Measurements from ENCODE around the gene BIRC7.

BIRC7 gene

GRCh38 chr20:63226042-63226943 lies 9.4 kb upstream of the BIRC7 start:
- DNase-seq: no peak

GRCh38 chr20:63227260-63227659 lies 8.4 kb upstream of the BIRC7 start:
- no peak for DNase-seq

- no peak for DNase-seq
These were observed 6.9 kb upstream of the BIRC7 start for GRCh38 chr20:63228806-63229205.

- DNase-seq: no peak
These were observed 4.9 kb upstream of the BIRC7 start for GRCh38 chr20:63230800-63231268.

GRCh38 chr20:63232235-63233060 lies 3.3 kb upstream of the BIRC7 start:
- DNase-seq: no peak

- no peak for DNase-seq
These were observed 2.7 kb upstream of the BIRC7 start for GRCh38 chr20:63233061-63233344.

- DNase-seq: no peak
These were observed 1.8 kb upstream of the BIRC7 start for GRCh38 chr20:63233924-63234323.

- DNase-seq: peak in 1 of 2 experiments; percentile 29
These were observed 859 bp upstream of the BIRC7 start for GRCh38 chr20:63234693-63235398.

GRCh38 chr20:63236116-63236837 lies 572 bp downstream of the BIRC7 start:
- DNase-seq: no peak

- no peak for DNase-seq
These were observed 2.3 kb downstream of the BIRC7 start for GRCh38 chr20:63238031-63238430.

GRCh38 chr20:63238514-63239125 lies 2.9 kb downstream of the BIRC7 start:
- DNase-seq: no peak

GRCh38 chr20:63239431-63239830 lies 3.7 kb downstream of the BIRC7 start:
- no peak for DNase-seq

- DNase-seq: no peak
These were observed 4.3 kb downstream of the BIRC7 start for GRCh38 chr20:63240004-63240403.

- DNase-seq: no peak
These were observed 5.6 kb downstream of the BIRC7 start for GRCh38 chr20:63241272-63241671.

GRCh38 chr20:63242736-63243135 lies 7.0 kb downstream of the BIRC7 start:
- DNase-seq: no peak

GRCh38 chr20:63243604-63244247 lies 8.0 kb downstream of the BIRC7 start:
- DNase-seq: no peak

- no peak for DNase-seq
These were observed 8.8 kb downstream of the BIRC7 start for GRCh38 chr20:63244468-63244867.

- DNase-seq: no peak
These were observed 11.0 kb downstream of the BIRC7 start for GRCh38 chr20:63246490-63247288.

- DNase-seq: no peak
These were observed 12.0 kb downstream of the BIRC7 start for GRCh38 chr20:63247671-63248228.

- DNase-seq: no peak
These were observed 13.3 kb downstream of the BIRC7 start for GRCh38 chr20:63248835-63249591.

Data from stimulated activated CD4-positive, alpha-beta T cell treated with anti-CD3 and anti-CD28 coated beads, Interleukin-4, amount 100 ng/mL, for 4 hours (primary cell).